HepG2 (cell line): Measurements from ENCODE around the gene KIAA0232.

Experiments
- CEBPB ChIP-seq: IDR thresholded peaks from 2 replicates; pipeline ENCODE4 v1.6.1; 2011; ENCODE audit warnings: low read depth, low read length, improper control_type of control experiment, borderline replicate concordance
- E2F5 ChIP-seq: sonication (generic); formaldehyde crosslinking; conservative IDR thresholded peaks from 2 replicates; pipeline ENCODE4 v1.4.0; 2020; ENCODE audit warnings: missing genetic modification reagents
- FOXP1 ChIP-seq, 2 experiments: fragments of 450-650 bp in 1 of 2; IDR thresholded peaks; 2 replicates each; pipeline ENCODE4 v1.6.1; 2017 to 2018; ENCODE audit warnings: antibody characterized with exemption in 1 of 2
- NCOA5 ChIP-seq: sonication (generic); formaldehyde crosslinking; IDR thresholded peaks from 2 replicates; pipeline ENCODE4 v1.4.0; 2020; ENCODE audit warnings: missing genetic modification reagents
- POLR2A ChIP-seq, 2 experiments: IDR thresholded peaks; 2 replicates each; pipeline ENCODE4 v1.6.1; 2011; ENCODE audit warnings: low read depth in 2 of 2, low read length in 2 of 2, mild to moderate bottlenecking in 1 of 2, moderate library complexity in 1 of 2; ENCODE audit not compliant: insufficient read depth in 1 of 2
- SATB2 ChIP-seq: sonication (generic); formaldehyde crosslinking; IDR thresholded peaks from 2 replicates; pipeline ENCODE4 v1.5.0; 2020; ENCODE audit warnings: missing genetic modification reagents
- ZFP1 ChIP-seq: IDR thresholded peaks from 2 replicates; pipeline ENCODE4 v1.6.1; 2016
- ZHX1 ChIP-seq: sonication (generic); formaldehyde crosslinking; IDR thresholded peaks from 2 replicates; pipeline ENCODE4 v1.8.1; 2022; ENCODE audit warnings: low read depth, mild to moderate bottlenecking, missing genetic modification reagents
- ZHX2 ChIP-seq, 2 experiments: sonication (generic) in 1 of 2; formaldehyde crosslinking in 1 of 2; IDR thresholded peaks; 2 replicates each; pipeline versions ENCODE4 v1.6.1 to v1.9.0; 2014 to 2022; ENCODE audit warnings: antibody characterized with exemption in 1 of 2, borderline replicate concordance in 1 of 2, inconsistent platforms in 1 of 2, low read depth in 1 of 2, missing genetic modification reagents in 1 of 2
- ZNF335 ChIP-seq: sonication (generic); formaldehyde crosslinking; IDR thresholded peaks from 2 replicates; pipeline ENCODE4 v1.4.0; 2020; ENCODE audit warnings: missing genetic modification reagents
- TF ChIP-seq, protein P1 (sequence below): sonication (generic); formaldehyde crosslinking; IDR thresholded peaks from 2 replicates; pipeline ENCODE4 v1.4.0; 2020; ENCODE audit warnings: missing genetic modification reagents
- TF ChIP-seq, protein P2 (sequence below): sonication (generic); formaldehyde crosslinking; IDR thresholded peaks from 2 replicates; pipeline ENCODE4 v1.5.0; 2020; ENCODE audit warnings: mild to moderate bottlenecking, missing genetic modification reagents, moderate library complexity

DNA sequence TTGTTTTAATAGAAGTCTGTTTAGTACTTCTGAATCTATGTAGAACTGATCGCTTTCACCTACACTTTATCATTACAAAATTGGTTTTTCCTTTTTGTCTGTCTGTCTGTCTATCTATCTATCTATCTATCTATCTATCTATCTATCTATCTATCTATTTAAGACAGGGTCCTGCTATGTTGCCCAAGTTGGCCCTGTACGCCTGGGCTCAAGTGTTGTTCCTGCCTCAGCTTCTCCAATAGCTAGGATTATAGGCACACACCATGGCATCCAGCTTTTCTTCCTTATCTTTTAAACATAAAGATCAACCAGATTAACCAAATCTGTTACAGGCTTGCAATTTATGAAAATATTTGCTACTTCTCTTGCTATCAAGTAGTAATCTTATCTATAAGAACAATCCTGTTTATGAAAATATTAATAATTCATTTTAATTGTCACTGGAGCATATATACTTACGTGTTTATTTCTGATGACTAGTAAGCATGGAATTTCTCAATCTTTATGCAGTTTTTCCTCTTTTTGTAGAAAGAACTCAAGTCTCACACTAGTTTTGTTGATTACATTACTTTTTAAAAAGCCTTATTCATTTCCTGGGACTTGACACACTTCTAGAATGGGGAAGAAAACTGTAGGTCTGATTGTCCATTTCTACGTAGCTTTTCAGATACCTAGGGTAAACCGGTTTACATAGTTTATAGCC, 24.5 kb downstream of the KIAA0232 start:
- no peak for TF ChIP-seq E2F5 (CRISPR knock-in tag)
- no peak for TF ChIP-seq POLR2A (IDR thresholded peaks at IDR 0.05; ENCODE audit: insufficient read depth in 1 of 2, low read depth in 2 of 2, low read length in 2 of 2)
- no peak for TF ChIP-seq ZHX2 (IDR thresholded peaks at IDR 0.05; ENCODE audit: low read depth)
- no peak for TF ChIP-seq ZHX2 (CRISPR knock-in tag; IDR thresholded peaks at IDR 0.05; ENCODE audit: borderline replicate concordance)
- TF ChIP-seq, protein P1, sequence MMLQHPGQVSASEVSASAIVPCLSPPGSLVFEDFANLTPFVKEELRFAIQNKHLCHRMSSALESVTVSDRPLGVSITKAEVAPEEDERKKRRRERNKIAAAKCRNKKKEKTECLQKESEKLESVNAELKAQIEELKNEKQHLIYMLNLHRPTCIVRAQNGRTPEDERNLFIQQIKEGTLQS (CRISPR knock-in tag), result no peak
- no peak for TF ChIP-seq CEBPB
- no peak for TF ChIP-seq SATB2
- no peak for TF ChIP-seq FOXP1 (IDR thresholded peaks at IDR 0.05)
- no peak for TF ChIP-seq FOXP1 (CRISPR knock-in tag; IDR thresholded peaks at IDR 0.05)
- no peak for TF ChIP-seq ZHX1
- TF ChIP-seq ZFP1 (CRISPR knock-in tag), result no peak
- no peak for TF ChIP-seq ZNF335
- no peak for TF ChIP-seq NCOA5 (CRISPR knock-in tag)
- TF ChIP-seq, protein P2, sequence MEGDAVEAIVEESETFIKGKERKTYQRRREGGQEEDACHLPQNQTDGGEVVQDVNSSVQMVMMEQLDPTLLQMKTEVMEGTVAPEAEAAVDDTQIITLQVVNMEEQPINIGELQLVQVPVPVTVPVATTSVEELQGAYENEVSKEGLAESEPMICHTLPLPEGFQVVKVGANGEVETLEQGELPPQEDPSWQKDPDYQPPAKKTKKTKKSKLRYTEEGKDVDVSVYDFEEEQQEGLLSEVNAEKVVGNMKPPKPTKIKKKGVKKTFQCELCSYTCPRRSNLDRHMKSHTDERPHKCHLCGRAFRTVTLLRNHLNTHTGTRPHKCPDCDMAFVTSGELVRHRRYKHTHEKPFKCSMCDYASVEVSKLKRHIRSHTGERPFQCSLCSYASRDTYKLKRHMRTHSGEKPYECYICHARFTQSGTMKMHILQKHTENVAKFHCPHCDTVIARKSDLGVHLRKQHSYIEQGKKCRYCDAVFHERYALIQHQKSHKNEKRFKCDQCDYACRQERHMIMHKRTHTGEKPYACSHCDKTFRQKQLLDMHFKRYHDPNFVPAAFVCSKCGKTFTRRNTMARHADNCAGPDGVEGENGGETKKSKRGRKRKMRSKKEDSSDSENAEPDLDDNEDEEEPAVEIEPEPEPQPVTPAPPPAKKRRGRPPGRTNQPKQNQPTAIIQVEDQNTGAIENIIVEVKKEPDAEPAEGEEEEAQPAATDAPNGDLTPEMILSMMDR (CRISPR knock-in tag), result no peak
